ENCODE data around the gene PCSK1. TPM values are rescaled to one million over a fixed set of nuclear protein-coding genes. Genes with fewer than 3 reads are reported as not detected.

PCSK1 gene
- polyA plus RNA-seq, 1 donor (not counting 4 experiments of a cell fraction or from before 2014, with no cell fraction given) = 0.03 TPM

- FAIRE-seq (no peak), DNase-seq (ENCODE audit: low read depth, low spot score) (no peak)
- TF ChIP-seq EZH2 (IDR thresholded peaks at IDR 0.05; ENCODE audit: low read length) (no peak), CTCF (optimal IDR thresholded peaks at IDR 0.05 in 1 of 3, IDR thresholded peaks at IDR 0.05 in 1 of 3, conservative IDR thresholded peaks at IDR 0.05 in 1 of 3; ENCODE audit: extremely low read depth in 1 of 3, insufficient read depth in 2 of 3, low read length in 3 of 3) (no peak)
- no peaks in the 10 kb centered on the region for H3K79me2 ChIP-seq (ENCODE audit: control insufficient read depth, insufficient read depth, low read length)
- no peak overlapping the region for H3K27ac ChIP-seq (ENCODE audit: control insufficient read depth, insufficient read depth, low read length)
- H4K20me1 ChIP-seq (ENCODE audit: control insufficient read depth, extremely low read depth, insufficient read depth, low read length) = no peaks in the 10 kb centered on the region
- H3K4me3 ChIP-seq (ENCODE audit: control insufficient read depth in 2 of 3, extremely low read depth in 1 of 3, insufficient read depth in 2 of 3, low read depth in 1 of 3, low read length in 3 of 3) = no peak overlapping the region
- no peak overlapping the region for H3K9ac ChIP-seq (ENCODE audit: control insufficient read depth, extremely low read depth, insufficient read depth, low read length)
- H3K4me2 ChIP-seq (ENCODE audit: control insufficient read depth, extremely low read depth, insufficient read depth, low read depth, low read length) = no peak overlapping the region
- no peaks in the 10 kb centered on the region for H3K9me3 ChIP-seq (ENCODE audit: control insufficient read depth, low read depth, low read length)
- dilution Hi-C loops (cut with MboI; ENCODE audit: extremely low pct_ligation_motif_present, low sequenced_read_pairs) = no loop called here
- no peaks in the 10 kb centered on the region for H3K36me3 ChIP-seq (ENCODE audit: control insufficient read depth in 2 of 2, extremely low read depth in 1 of 2, insufficient read depth in 2 of 2, low read length in 2 of 2)
- H3K4me1 ChIP-seq (ENCODE audit: control insufficient read depth, extremely low read depth, insufficient read depth, low read length) = no peaks in the 10 kb centered on the region
- no peaks in the 10 kb centered on the region for H3K27me3 ChIP-seq (ENCODE audit: control insufficient read depth, extremely low read depth, insufficient read depth, low read length)
- H3K9me1 ChIP-seq (ENCODE audit: control insufficient read depth, extremely low read depth, insufficient read depth, low read length) = no peaks in the 10 kb centered on the region
- no peak overlapping the region for H2AFZ ChIP-seq (ENCODE audit: control insufficient read depth, low read length)
Measured at GRCh38 chr5:96459313-96460121, 26.5 kb upstream of the PCSK1 start.

- no peaks in the 10 kb centered on the region for H3K9me3 ChIP-seq (ENCODE audit: control insufficient read depth, low read depth, low read length)
- no peak for TF ChIP-seq CTCF (optimal IDR thresholded peaks at IDR 0.05 in 1 of 3, IDR thresholded peaks at IDR 0.05 in 1 of 3, conservative IDR thresholded peaks at IDR 0.05 in 1 of 3; ENCODE audit: extremely low read depth in 1 of 3, insufficient read depth in 2 of 3, low read length in 3 of 3)
- no peak for TF ChIP-seq EZH2 (IDR thresholded peaks at IDR 0.05; ENCODE audit: low read length)
- H3K79me2 ChIP-seq (ENCODE audit: control insufficient read depth, insufficient read depth, low read length) = no peaks in the 10 kb centered on the region
- no peak overlapping the region for H3K4me3 ChIP-seq (ENCODE audit: control insufficient read depth in 2 of 3, extremely low read depth in 1 of 3, insufficient read depth in 2 of 3, low read depth in 1 of 3, low read length in 3 of 3)
- no peak overlapping the region for H3K9ac ChIP-seq (ENCODE audit: control insufficient read depth, extremely low read depth, insufficient read depth, low read length)
- no peak overlapping the region for H3K27ac ChIP-seq (ENCODE audit: control insufficient read depth, insufficient read depth, low read length)
- FAIRE-seq (no peak), DNase-seq (ENCODE audit: low read depth, low spot score) (no peak)
- H3K9me1 ChIP-seq (ENCODE audit: control insufficient read depth, extremely low read depth, insufficient read depth, low read length) = no peaks in the 10 kb centered on the region
- no peaks in the 10 kb centered on the region for H3K36me3 ChIP-seq (ENCODE audit: control insufficient read depth in 2 of 2, extremely low read depth in 1 of 2, insufficient read depth in 2 of 2, low read length in 2 of 2)
- dilution Hi-C loops (cut with MboI; ENCODE audit: extremely low pct_ligation_motif_present, low sequenced_read_pairs) = no loop called here
- H2AFZ ChIP-seq (ENCODE audit: control insufficient read depth, low read length) = no peak overlapping the region
- no peak overlapping the region for H3K4me2 ChIP-seq (ENCODE audit: control insufficient read depth, extremely low read depth, insufficient read depth, low read depth, low read length)
- no peaks in the 10 kb centered on the region for H4K20me1 ChIP-seq (ENCODE audit: control insufficient read depth, extremely low read depth, insufficient read depth, low read length)
- no peaks in the 10 kb centered on the region for H3K27me3 ChIP-seq (ENCODE audit: control insufficient read depth, extremely low read depth, insufficient read depth, low read length)
- H3K4me1 ChIP-seq (ENCODE audit: control insufficient read depth, extremely low read depth, insufficient read depth, low read length) = no peaks in the 10 kb centered on the region
Measured at GRCh38 chr5:96458176-96458575, 25.1 kb upstream of the PCSK1 start.
